Activated T-cell treated with anti-CD3 and anti-CD28 coated beads, Interleukin-2, amount 50 U/mL, for 24 hours (primary cell): ENCODE data around the gene MARCHF3.
"Not testable (repeated sequence)": the region's sequence is repeated elsewhere in the genome, so short reads cannot be mapped to it uniquely, and the experiment has no call there.

Source experiments
- DNase-seq: peaks from one replicate; pipeline ENCODE4 v3.0.0-alpha.2; 2020
- H3K27ac Mint-ChIP-seq: 2 replicates; pipeline ENCODE4 v1.8.0; 2020; ENCODE audit warnings: mild to moderate bottlenecking, mixed read lengths
- H3K27me3 Mint-ChIP-seq: 2 replicates; pipeline ENCODE4 v1.8.0; 2020; ENCODE audit warnings: mixed read lengths
- H3K36me3 Mint-ChIP-seq: 2 replicates; pipeline ENCODE4 v1.8.0; 2020; ENCODE audit warnings: low read depth, mixed read lengths
- H3K4me1 Mint-ChIP-seq: 2 replicates; pipeline ENCODE4 v1.8.0; 2020; ENCODE audit warnings: low read depth, mixed read lengths
- H3K4me3 Mint-ChIP-seq: 2 replicates; pipeline ENCODE4 v1.8.0; 2020; ENCODE audit warnings: mild to moderate bottlenecking, moderate library complexity, mixed read lengths
- H3K9me3 Mint-ChIP-seq: 2 replicates; pipeline ENCODE4 v1.8.0; 2020; ENCODE audit warnings: mixed read lengths

MARCHF3 gene

DNA sequence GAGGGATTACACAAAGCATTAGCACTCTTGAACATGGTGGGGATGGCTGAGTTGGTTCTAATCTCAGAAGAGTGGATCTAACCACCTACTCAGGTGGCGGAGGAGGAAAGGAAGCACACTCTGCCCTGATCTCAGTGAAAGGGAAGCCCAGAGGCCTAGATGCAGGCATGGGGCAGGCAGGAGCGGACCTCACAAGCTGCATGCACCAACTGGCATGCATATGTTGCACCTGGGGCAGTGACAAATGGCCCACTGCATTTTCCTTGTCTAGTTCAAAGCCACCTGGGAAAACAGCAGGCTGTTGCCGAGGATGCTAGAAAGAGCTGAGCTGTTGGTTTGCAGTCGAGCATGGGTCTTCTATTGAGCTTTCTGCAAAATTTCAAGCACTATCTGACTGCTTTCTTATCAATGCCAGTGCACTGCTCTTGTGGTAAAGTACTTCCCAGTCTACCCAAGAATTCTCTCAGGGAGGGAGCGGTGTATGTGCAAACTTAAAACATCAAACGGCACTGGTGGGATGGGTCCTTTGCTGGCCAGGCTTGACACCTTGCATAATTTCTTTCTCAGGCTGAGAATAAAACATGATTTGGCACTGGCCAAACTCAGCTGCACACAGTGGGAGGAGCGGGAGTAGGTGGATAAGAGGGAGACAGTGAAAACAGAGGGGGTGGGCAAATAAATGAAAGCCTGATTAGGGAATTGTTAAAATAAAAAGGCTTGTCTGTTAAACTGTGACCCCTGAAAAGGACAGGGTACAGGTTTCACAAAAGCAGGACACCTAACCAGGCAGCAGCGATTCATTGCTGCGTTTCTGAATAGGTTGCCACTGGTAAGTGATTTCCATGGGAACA lies 108.9 kb downstream of the MARCHF3 start:
- H3K36me3 Mint-ChIP-seq = no peaks in the 10 kb centered on the region
- H3K27ac Mint-ChIP-seq = no peak overlapping the region
- H3K4me3 Mint-ChIP-seq = no peak overlapping the region

DNA sequence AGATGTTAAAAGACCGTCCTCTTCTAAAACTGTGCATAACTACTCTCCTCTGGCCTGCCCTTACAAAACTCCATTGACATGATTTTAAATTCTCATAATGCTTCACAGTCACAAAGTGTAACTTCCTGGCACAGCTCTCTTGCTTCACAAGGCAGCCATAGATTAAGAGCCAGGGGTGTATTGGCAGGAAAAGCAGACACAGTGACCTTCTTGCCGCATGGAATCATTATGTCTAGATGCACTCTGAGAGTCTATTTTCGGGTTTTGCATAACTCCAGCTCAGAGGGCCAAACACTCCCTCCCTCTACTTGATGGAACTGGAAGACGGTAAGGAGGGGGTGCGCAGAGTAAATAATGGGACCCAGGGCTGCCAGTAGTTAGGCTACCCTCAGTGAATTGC lies 110.1 kb downstream of the MARCHF3 start:
- Mint-ChIP-seq H3K27ac (no peak overlapping the region), H3K4me3 (no peak overlapping the region)
- DNase-seq = no peak

More for the DNA sequence above, 108.9 kb downstream of the MARCHF3 start:
- no peaks in the 10 kb centered on the region for H3K27me3 Mint-ChIP-seq
- no peaks in the 10 kb centered on the region for H3K9me3 Mint-ChIP-seq
- no peak for DNase-seq
- H3K4me1 Mint-ChIP-seq = no peaks in the 10 kb centered on the region

GRCh38 chr5:126919566-126919965 lies 110.8 kb downstream of the MARCHF3 start:
- no peak overlapping the region for H3K4me3 Mint-ChIP-seq
- no peak for DNase-seq
- no peaks in the 10 kb centered on the region for H3K27me3 Mint-ChIP-seq
- H3K9me3 Mint-ChIP-seq = no peaks in the 10 kb centered on the region
- H3K27ac Mint-ChIP-seq = no peak overlapping the region
- peaks cover 4% of the 10 kb centered on the region for H3K36me3 Mint-ChIP-seq
- H3K4me1 Mint-ChIP-seq = no peaks in the 10 kb centered on the region

More for the DNA sequence above, 110.1 kb downstream of the MARCHF3 start:
- H3K36me3 Mint-ChIP-seq = peaks cover 2% of the 10 kb centered on the region
- H3K4me1 Mint-ChIP-seq = no peaks in the 10 kb centered on the region
- H3K27me3 Mint-ChIP-seq = no peaks in the 10 kb centered on the region
- no peaks in the 10 kb centered on the region for H3K9me3 Mint-ChIP-seq

DNA sequence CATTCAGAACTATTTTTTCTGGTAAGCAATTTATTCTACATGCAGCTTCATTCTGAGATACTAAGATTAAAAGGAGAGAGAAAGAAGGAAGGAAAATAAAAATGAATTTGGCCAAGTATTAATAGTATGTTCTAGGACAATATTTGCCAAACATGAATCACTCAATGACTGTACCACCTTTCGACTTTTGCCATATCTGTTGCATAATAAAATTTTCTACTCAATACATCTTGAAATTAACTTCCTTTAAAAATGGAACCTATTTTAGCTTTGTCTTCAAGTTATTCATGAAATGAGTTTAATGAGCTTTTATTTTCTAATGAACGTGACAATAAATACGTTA lies 111.8 kb downstream of the MARCHF3 start:
- peaks cover 4% of the 10 kb centered on the region for H3K36me3 Mint-ChIP-seq
- no peak overlapping the region for H3K27ac Mint-ChIP-seq
- H3K4me1 Mint-ChIP-seq = no peaks in the 10 kb centered on the region
- no peaks in the 10 kb centered on the region for H3K9me3 Mint-ChIP-seq
- no peaks in the 10 kb centered on the region for H3K27me3 Mint-ChIP-seq
- DNase-seq = no peak
- H3K4me3 Mint-ChIP-seq = no peak overlapping the region

- H3K4me1 Mint-ChIP-seq = no peaks in the 10 kb centered on the region
- H3K27me3 Mint-ChIP-seq = no peaks in the 10 kb centered on the region
- peaks cover 5% of the 10 kb centered on the region for H3K36me3 Mint-ChIP-seq
- H3K9me3 Mint-ChIP-seq = no peaks in the 10 kb centered on the region
- no peak overlapping the region for H3K27ac Mint-ChIP-seq
- no peak overlapping the region for H3K4me3 Mint-ChIP-seq
- no peak for DNase-seq
Measured at GRCh38 chr5:126917918-126918614, 112.3 kb downstream of the MARCHF3 start.

DNA sequence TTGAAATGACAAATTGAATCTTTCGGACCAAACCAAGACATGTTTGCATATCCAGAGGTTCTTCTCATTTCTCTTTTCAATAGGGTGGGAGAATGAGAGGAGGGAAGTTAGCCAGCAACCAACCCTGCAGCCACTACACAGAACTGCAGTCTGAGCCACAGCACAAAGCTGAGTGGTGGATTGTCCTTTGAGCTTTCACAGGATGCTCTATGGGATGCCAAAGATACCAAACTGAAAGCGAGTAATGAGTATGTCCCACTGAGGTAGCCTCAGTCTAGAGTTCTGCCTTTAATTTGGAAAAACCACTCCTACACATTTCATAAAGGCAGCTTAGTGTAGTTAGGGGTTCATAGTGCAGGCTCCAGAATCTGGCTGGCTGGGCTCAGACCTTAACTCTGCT lies 114.9 kb downstream of the MARCHF3 start:
- H3K36me3 Mint-ChIP-seq = peaks cover 30% of the 10 kb centered on the region
- DNase-seq = no peak
- no peak overlapping the region for H3K27ac Mint-ChIP-seq
- H3K9me3 Mint-ChIP-seq = peaks cover 9% of the 10 kb centered on the region
- H3K4me3 Mint-ChIP-seq = no peak overlapping the region
- H3K4me1 Mint-ChIP-seq = no peaks in the 10 kb centered on the region
- H3K27me3 Mint-ChIP-seq = no peaks in the 10 kb centered on the region

DNA sequence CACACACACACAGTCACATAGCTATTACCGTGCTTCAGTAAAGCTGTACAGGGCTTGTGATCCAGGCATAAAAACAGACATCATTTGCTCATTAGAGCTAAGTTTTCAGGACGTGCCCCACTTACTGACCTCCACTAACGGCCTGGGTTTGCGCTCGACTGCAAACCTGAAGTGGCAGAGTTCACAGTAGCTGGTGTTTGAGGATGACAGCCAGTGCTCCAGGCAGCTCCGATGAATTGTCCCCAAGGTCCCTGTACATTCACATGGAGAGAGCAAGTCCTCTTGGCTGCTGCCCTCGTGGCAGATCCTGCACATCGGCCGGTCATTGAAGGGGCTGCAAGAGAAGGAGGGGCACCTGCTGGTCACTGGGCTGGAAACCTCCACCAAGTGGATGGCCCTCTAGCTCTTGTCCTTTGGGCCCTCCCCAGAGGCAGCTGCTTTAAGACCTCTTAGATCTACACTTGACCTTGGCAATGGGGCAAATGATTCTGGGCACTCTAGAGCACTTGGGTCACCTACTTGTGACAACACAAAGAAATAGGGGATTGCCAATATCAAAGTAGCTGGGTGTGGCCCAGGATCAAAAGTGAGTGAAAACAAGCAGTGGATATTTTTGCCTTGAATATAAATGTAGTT lies 115.4 kb downstream of the MARCHF3 start:
- Mint-ChIP-seq H3K27ac (no peak overlapping the region), H3K36me3 (peaks cover 35% of the 10 kb centered on the region)
- DNase-seq = no peak

GRCh38 chr5:126912616-126913200 lies 117.7 kb downstream of the MARCHF3 start:
- H3K4me1 Mint-ChIP-seq = peaks cover 4% of the 10 kb centered on the region
- H3K27me3 Mint-ChIP-seq = no peaks in the 10 kb centered on the region
- H3K9me3 Mint-ChIP-seq = peaks cover 19% of the 10 kb centered on the region

More for the DNA sequence above, 115.4 kb downstream of the MARCHF3 start:
- Mint-ChIP-seq H3K27me3 (no peaks in the 10 kb centered on the region), H3K4me3 (no peak overlapping the region), H3K4me1 (peaks cover 1% of the 10 kb centered on the region), H3K9me3 (peaks cover 15% of the 10 kb centered on the region)

GRCh38 chr5:126911986-126912385 lies 118.4 kb downstream of the MARCHF3 start:
- Mint-ChIP-seq H3K9me3 (peaks cover 19% of the 10 kb centered on the region), H3K27me3 (no peaks in the 10 kb centered on the region), H3K4me1 (peaks cover 4% of the 10 kb centered on the region), H3K27ac (no peak overlapping the region), H3K4me3 (no peak overlapping the region), H3K36me3 (peaks cover 49% of the 10 kb centered on the region)
- no peak for DNase-seq

More at GRCh38 chr5:126912616-126913200, 117.7 kb downstream of the MARCHF3 start:
- no peak for DNase-seq
- H3K36me3 Mint-ChIP-seq = peaks cover 49% of the 10 kb centered on the region
- no peak overlapping the region for H3K27ac Mint-ChIP-seq
- no peak overlapping the region for H3K4me3 Mint-ChIP-seq

GRCh38 chr5:126909856-126910255 lies 120.5 kb downstream of the MARCHF3 start:
- Mint-ChIP-seq H3K36me3 (peaks cover 48% of the 10 kb centered on the region), H3K9me3 (peaks cover 19% of the 10 kb centered on the region), H3K4me3 (no peak overlapping the region), H3K27me3 (no peaks in the 10 kb centered on the region), H3K27ac (no peak overlapping the region), H3K4me1 (peaks cover 4% of the 10 kb centered on the region)
- DNase-seq = no peak

DNA sequence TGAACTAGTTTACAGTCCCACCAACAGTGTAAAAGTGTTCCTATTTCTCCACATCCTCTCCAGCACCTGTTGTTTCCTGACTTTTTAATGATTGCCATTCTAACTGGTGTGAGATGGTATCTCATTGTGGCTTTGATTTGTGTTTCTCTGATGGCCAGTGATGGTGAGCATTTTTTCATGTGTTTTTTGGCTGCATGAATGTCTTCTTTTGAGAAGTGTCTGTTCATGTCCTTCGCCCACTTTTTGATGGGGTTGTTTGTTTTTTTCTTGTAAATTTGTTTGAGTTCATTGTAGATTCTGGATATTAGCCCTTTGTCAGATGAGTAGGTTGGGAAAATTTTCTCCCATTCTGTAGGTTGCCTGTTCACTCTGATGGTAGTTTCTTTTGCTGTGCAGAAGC lies 126.0 kb downstream of the MARCHF3 start:
- H3K9me3 Mint-ChIP-seq, H3K27me3 Mint-ChIP-seq, H3K4me1 Mint-ChIP-seq, H3K4me3 Mint-ChIP-seq, DNase-seq, H3K27ac Mint-ChIP-seq: not testable (repeated sequence)
- H3K36me3 Mint-ChIP-seq = peaks cover 16% of the 10 kb centered on the region

- Mint-ChIP-seq H3K9me3 (no peaks in the 10 kb centered on the region), H3K27ac (no peak overlapping the region), H3K36me3 (peaks cover 12% of the 10 kb centered on the region), H3K4me1 (no peaks in the 10 kb centered on the region), H3K27me3 (no peaks in the 10 kb centered on the region), H3K4me3 (no peak overlapping the region)
- DNase-seq = no peak
Measured at GRCh38 chr5:126900796-126901195, 129.6 kb downstream of the MARCHF3 start.

DNA sequence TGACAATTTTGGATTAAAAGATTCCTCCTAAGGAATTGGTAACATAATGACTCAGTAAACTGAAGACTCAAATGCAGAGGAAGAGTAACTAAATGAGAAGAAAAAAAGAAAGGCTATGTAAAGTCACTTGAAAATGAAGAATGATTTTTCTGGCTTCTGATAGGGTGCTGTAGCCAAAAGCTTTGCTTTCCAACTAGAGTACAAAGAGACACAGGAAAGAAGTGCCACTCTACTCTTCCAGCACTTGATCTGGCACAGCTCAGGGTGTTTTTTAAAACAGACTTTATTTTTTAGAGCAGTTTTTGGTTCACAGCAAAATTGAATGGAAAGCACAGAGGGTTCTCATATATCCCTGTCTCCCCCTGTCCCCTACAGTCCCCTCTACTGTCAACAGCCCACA lies 130.9 kb downstream of the MARCHF3 start:
- no peak for DNase-seq
- H3K36me3 Mint-ChIP-seq = peaks cover 17% of the 10 kb centered on the region
- no peaks in the 10 kb centered on the region for H3K27me3 Mint-ChIP-seq
- no peak overlapping the region for H3K4me3 Mint-ChIP-seq
- H3K9me3 Mint-ChIP-seq = no peaks in the 10 kb centered on the region
- H3K4me1 Mint-ChIP-seq = no peaks in the 10 kb centered on the region
- no peak overlapping the region for H3K27ac Mint-ChIP-seq

GRCh38 chr5:126897851-126898630 lies 132.3 kb downstream of the MARCHF3 start:
- Mint-ChIP-seq H3K4me1 (no peaks in the 10 kb centered on the region), H3K4me3 (no peak overlapping the region), H3K27me3 (no peaks in the 10 kb centered on the region), H3K9me3 (no peaks in the 10 kb centered on the region), H3K36me3 (peaks cover 18% of the 10 kb centered on the region), H3K27ac (no peak overlapping the region)
- no peak for DNase-seq
